ENCODE results near the gene MCF2. TPM values are rescaled to one million over a fixed set of nuclear protein-coding genes. Genes with fewer than 3 reads are reported as not detected.

MCF2 gene
- polyA plus RNA-seq (2012; rRNA removed), result 0.05 TPM in 2 replicates
- 0.01 and 0.04 TPM in 2 replicates for polyA plus RNA-seq (2012; cell fraction: cytosol; rRNA removed)
- 0.06 and 0.11 TPM in 2 replicates for polyA plus RNA-seq (2012; cell fraction: nucleus; rRNA removed)

DNA sequence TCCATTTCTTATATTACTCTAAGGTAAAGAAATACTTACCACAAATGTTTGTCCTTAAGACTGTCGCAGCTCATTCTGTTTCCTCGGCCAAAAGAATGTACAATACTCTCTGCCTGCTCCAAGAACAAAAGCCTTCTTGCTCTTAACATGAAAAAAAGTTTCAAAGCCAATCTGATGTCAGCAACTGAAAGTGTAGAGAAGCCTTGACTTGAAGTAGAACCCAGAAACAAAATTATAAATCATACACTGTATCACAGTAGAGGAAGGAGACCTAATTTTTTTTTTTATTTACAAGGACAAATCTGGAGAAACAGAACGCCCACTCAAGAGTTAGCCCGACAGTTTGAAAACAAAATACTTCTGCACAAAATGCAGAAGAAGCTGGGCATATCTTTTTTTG, at the start of gene MCF2:
TSS of gene MCF2 (minus strand) at position 101 of the 400 bp plus-strand sequence. CDS start 56,423 bp downstream, outside the sequence.
- Histone ChIP-seq H2AFZ (ENCODE audit: low read depth) (no peak within 1 kb of the TSS), H3K4me1 (ENCODE audit: control insufficient read depth in 1 of 2, insufficient read depth in 2 of 2, low read depth in 1 of 2, low read length in 1 of 2) (no peaks in the 10 kb centered on the region), H3K4me3 (ENCODE audit: low read depth in 2 of 2, low read length in 1 of 2) (no peak within 1 kb of the TSS), H3K4me2 (no peak within 1 kb of the TSS), H3K79me2 (ENCODE audit: insufficient read depth) (no peaks in the 10 kb centered on the region), H3K9me3 (no peaks in the 10 kb centered on the region), H3K27me3 (ENCODE audit: insufficient read depth) (no peaks in the 10 kb centered on the region), H3F3A (replicated peaks; ENCODE audit: insufficient read depth) (no peaks in the 10 kb centered on the region), H3K27ac (ENCODE audit: low read depth in 2 of 2, low read length in 1 of 2) (no peak within 1 kb of the TSS), H4K20me1 (ENCODE audit: insufficient read depth) (no peaks in the 10 kb centered on the region), H3K36me3 (replicated peaks in 1 of 2; ENCODE audit: control insufficient read depth in 1 of 2, insufficient read depth in 2 of 2, low read length in 1 of 2) (no peaks in the 10 kb centered on the region), H3K9me2 (no peaks in the 10 kb centered on the region), H3K9ac (no peak within 1 kb of the TSS)
- WGBS (ENCODE audit: low lambda C conversion rate), result 21% methylated on average over 4 of the region's 4 CpGs
- DNase-seq, result no peak
- TF ChIP-seq REST (IDR thresholded peaks at IDR 0.05; ENCODE audit: low read depth, low read length) (no peak), FOXJ3 (CRISPR knock-in tag; IDR thresholded peaks at IDR 0.05) (no peak), FOXM1 (IDR thresholded peaks at IDR 0.05; ENCODE audit: low read depth) (no peak)
- TF ChIP-seq, protein P1, sequence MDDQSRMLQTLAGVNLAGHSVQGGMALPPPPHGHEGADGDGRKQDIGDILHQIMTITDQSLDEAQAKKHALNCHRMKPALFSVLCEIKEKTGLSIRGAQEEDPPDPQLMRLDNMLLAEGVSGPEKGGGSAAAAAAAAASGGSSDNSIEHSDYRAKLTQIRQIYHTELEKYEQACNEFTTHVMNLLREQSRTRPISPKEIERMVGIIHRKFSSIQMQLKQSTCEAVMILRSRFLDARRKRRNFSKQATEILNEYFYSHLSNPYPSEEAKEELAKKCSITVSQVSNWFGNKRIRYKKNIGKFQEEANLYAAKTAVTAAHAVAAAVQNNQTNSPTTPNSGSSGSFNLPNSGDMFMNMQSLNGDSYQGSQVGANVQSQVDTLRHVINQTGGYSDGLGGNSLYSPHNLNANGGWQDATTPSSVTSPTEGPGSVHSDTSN (IDR thresholded peaks at IDR 0.05), result no peak
- ChIA-PET POLR2A (no interaction called here), CTCF (no interaction called here)

- H3K9me2 ChIP-seq, result no peaks in the 10 kb centered on the region
- no peak overlapping the region for H3K4me2 ChIP-seq
- no peak overlapping the region for H3K9ac ChIP-seq
- POLR2A ChIA-PET, result no interaction called here
- CTCF ChIA-PET, result no interaction called here
- H4K20me1 ChIP-seq (ENCODE audit: insufficient read depth), result no peaks in the 10 kb centered on the region
- H3K27ac ChIP-seq (ENCODE audit: low read depth in 2 of 2, low read length in 1 of 2), result no peak overlapping the region
- H3K79me2 ChIP-seq (ENCODE audit: insufficient read depth), result peaks cover 3% of the 10 kb centered on the region; the same call in 1 of the 2 replicates
- H3K4me3 ChIP-seq (ENCODE audit: low read depth in 2 of 2, low read length in 1 of 2), result no peak overlapping the region
- H3K9me3 ChIP-seq, result peaks cover 4% of the 10 kb centered on the region; the same call in 1 of the 2 replicates
- H3F3A ChIP-seq (replicated peaks; ENCODE audit: insufficient read depth), result no peaks in the 10 kb centered on the region
- 56% methylated on average over 3 of the region's 3 CpGs for WGBS (ENCODE audit: low lambda C conversion rate)
- TF ChIP-seq RAD21 (IDR thresholded peaks at IDR 0.05; ENCODE audit: low read length) (no peak), RCOR1 (IDR thresholded peaks at IDR 0.05; ENCODE audit: low read length) (no peak), NFIC (IDR thresholded peaks at IDR 0.05; ENCODE audit: borderline replicate concordance) (no peak), ELF1 (IDR thresholded peaks at IDR 0.05) (no peak), IRF3 (IDR thresholded peaks at IDR 0.05; ENCODE audit: low read depth, low read length) (no peak), EZH2phosphoT487 (IDR thresholded peaks at IDR 0.05; ENCODE audit: borderline replicate concordance, low read depth) (no peak)
- TF ChIP-seq, protein P2, sequence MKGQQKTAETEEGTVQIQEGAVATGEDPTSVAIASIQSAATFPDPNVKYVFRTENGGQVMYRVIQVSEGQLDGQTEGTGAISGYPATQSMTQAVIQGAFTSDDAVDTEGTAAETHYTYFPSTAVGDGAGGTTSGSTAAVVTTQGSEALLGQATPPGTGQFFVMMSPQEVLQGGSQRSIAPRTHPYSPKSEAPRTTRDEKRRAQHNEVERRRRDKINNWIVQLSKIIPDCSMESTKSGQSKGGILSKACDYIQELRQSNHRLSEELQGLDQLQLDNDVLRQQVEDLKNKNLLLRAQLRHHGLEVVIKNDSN (IDR thresholded peaks at IDR 0.05; ENCODE audit: borderline replicate concordance, low read depth), result no peak
- TF ChIP-seq, protein P1 (IDR thresholded peaks at IDR 0.05), result no peak
- TF ChIP-seq, protein P3, sequence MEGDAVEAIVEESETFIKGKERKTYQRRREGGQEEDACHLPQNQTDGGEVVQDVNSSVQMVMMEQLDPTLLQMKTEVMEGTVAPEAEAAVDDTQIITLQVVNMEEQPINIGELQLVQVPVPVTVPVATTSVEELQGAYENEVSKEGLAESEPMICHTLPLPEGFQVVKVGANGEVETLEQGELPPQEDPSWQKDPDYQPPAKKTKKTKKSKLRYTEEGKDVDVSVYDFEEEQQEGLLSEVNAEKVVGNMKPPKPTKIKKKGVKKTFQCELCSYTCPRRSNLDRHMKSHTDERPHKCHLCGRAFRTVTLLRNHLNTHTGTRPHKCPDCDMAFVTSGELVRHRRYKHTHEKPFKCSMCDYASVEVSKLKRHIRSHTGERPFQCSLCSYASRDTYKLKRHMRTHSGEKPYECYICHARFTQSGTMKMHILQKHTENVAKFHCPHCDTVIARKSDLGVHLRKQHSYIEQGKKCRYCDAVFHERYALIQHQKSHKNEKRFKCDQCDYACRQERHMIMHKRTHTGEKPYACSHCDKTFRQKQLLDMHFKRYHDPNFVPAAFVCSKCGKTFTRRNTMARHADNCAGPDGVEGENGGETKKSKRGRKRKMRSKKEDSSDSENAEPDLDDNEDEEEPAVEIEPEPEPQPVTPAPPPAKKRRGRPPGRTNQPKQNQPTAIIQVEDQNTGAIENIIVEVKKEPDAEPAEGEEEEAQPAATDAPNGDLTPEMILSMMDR (IDR thresholded peaks at IDR 0.05), result no peak
- TF ChIP-seq, protein P4, sequence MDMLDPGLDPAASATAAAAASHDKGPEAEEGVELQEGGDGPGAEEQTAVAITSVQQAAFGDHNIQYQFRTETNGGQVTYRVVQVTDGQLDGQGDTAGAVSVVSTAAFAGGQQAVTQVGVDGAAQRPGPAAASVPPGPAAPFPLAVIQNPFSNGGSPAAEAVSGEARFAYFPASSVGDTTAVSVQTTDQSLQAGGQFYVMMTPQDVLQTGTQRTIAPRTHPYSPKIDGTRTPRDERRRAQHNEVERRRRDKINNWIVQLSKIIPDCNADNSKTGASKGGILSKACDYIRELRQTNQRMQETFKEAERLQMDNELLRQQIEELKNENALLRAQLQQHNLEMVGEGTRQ (IDR thresholded peaks at IDR 0.05; ENCODE audit: borderline replicate concordance, low read depth, low read length), result no peak
- DNase-seq, result no peak
- no peak overlapping the region for H2AFZ ChIP-seq (ENCODE audit: low read depth)
- no peaks in the 10 kb centered on the region for H3K27me3 ChIP-seq (ENCODE audit: insufficient read depth)
- peaks cover 0 to 32% of the 10 kb centered on the region in 2 experiments for H3K36me3 ChIP-seq (replicated peaks in 1 of 2; ENCODE audit: control insufficient read depth in 1 of 2, insufficient read depth in 2 of 2, low read length in 1 of 2)
- H3K4me1 ChIP-seq (ENCODE audit: control insufficient read depth in 1 of 2, insufficient read depth in 2 of 2, low read depth in 1 of 2, low read length in 1 of 2), result no peaks in the 10 kb centered on the region
Observed at GRCh38 chrX:139751053-139751452, 43.1 kb upstream of the MCF2 start.
